ENCODE measurements around the gene SEC22C.

Gene SEC22C

DNA sequence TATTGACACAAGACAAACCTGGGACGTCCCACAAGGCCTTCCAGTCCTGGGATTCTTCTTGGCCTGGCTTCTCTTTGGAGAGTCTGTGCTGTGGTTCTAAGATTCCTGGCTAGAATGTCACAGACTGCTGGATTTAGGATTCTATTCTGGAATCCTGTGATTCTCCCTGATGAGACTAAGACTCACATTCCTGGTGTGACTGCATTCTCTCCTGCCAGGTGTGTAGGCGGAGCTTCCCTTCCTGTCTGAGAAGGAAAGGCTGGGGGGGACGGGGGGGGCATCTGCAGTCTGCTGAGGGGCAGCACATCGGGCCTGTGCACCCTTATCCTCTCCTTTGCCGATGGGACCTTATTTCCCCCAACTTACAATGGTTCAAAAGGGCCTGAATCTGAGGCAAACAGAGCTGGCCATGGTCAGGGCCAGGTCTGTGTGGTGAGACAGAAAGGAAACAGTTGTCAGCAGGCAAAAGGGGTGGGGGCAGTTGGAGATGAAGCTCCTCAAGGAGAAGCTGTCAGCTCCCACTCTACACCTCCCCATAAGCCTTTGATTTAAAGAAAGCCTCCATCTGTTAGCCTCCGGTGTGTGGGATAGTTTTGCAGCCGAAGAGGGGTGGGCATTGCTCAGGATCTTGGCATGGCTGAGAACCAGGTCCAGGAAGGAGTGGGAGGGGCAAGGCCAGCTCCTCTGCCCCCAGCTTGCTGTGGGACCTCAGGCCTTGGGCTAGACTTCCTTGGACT, 48.4 kb downstream of the SEC22C start:
- DNase-seq, result no peak

DNA sequence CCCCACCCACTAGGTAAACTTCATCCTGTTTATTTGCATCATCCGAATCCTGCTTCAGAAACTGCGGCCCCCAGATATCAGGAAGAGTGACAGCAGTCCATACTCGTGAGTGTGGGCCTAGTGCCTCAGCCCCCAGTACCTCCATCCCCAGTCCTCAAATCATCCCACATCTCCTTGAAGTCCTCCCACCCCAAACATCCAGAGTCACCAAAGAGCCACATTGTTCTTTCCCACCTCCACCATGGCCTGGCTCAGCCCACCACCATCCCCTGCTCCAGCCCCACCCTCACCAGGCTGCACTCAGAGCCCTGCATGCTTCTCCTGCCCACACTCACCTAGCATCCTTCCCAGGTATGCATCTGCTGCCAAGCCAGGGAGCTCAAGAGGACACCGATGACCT, 49.5 kb downstream of the SEC22C start:
- no peak for DNase-seq

DNA sequence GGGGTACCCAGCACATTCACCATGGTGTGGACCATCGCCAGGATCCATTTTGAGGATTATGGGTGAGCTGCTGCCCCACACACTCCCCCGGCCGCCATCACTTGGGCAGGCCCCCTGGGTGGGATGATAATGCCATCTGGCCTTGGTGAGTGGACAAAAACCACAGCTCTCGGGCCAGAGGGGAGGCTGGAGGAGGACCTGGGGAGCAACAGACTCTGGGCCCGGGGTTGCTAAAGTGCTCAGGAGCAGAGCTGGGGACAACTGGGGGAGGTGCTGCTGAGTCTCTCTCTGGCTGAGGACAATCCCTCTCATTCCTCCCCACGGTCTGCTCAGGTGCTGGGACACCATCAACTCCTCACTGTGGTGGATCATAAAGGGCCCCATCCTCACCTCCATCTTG, 50.3 kb downstream of the SEC22C start:
- no peak for DNase-seq

DNA sequence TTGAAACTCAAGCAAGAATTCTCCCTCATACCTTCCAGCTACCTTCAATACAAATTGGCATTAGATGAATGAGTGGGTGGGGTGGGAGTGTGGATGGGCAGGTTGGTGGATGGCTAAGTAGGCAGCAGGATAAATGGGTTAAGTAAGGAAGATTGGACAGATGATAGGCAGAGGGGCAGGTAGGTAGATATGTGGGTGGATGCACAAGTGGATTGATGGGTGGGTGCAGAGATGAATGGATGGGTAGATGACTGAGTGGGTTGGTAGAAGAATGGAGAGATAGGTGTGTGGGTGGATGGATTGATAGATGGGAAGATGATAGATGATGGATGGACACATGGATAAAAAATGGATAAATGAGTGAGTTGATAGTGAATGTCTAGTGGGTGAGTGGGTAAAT, 51.7 kb downstream of the SEC22C start:
- DNase-seq, result no peak

DNA sequence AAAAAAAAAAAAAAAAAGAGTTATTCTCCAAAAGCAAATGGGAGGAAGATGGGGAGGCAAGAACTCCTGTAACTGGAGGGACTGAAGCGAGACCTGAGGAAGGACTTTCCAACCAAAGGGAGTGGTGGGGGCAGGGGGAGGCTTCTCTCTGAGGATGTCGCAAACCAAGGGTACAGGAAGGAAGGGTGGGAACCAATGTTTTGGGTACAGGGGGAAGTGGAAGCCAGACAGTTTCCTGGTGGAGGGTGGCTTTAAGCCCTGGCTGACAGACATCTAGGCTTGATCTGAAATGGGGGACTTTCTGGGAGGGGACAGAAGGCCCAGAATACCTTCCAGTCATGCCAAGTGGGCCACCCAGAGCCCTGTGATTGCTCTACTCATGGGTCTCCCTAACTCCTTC, 52.3 kb downstream of the SEC22C start:
- no peak for DNase-seq

DNA sequence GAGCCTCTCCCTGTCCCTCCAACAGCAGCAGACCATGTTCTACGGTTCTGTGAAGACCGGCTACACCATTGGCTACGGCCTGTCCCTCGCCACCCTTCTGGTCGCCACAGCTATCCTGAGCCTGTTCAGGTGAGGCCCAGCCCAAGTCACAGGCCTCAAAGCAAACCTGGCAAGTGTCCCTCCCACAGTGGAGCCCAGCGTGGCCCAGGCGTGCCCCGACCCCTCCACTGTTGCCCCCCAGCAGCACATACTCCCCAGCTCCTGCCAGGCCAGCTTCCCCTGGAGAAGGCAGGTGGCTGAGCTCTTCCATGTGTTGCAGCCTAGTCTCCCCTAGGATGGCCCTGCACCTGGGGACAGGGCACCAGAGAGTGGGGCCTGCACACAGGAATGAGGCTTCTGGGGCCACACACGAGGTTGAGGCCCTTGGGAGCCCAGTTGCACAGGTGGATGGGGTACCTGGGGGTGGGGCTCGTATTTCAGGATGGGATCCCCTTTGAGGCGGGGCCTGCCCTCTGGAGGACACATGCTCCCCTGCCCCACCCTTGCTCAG, 54.3 kb downstream of the SEC22C start:
- DNase-seq, result no peak

GRCh38 chr3:42526616-42527367, 55.0 kb downstream of the SEC22C start:
- no peak for DNase-seq

- DNase-seq, result no peak
These were observed 55.9 kb downstream of the SEC22C start for GRCh38 chr3:42525736-42526345.

- no peak for DNase-seq
These were observed 56.6 kb downstream of the SEC22C start for GRCh38 chr3:42525212-42525611.

DNA sequence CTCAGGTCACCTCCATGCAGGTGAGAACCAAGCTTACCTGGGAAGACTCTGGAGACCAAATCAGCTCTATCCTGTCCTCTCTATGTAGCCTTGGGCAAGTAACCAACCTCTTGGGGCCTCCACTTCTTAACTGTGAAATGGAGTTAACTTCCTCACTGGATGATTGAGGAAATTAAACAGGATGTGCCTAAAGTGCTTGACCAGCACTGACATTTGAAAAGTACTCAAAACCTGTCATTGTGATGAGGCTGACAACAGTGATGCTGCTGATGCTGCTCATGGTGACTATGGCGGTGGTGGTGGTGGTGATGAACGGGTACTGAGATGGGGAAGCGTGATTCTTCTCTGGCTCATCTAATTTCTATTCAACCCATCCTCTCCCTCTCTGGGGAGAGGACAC, 57.0 kb downstream of the SEC22C start:
- DNase-seq, result no peak

- no peak for DNase-seq
These were observed 60.9 kb downstream of the SEC22C start for GRCh38 chr3:42520906-42521305.

DNA sequence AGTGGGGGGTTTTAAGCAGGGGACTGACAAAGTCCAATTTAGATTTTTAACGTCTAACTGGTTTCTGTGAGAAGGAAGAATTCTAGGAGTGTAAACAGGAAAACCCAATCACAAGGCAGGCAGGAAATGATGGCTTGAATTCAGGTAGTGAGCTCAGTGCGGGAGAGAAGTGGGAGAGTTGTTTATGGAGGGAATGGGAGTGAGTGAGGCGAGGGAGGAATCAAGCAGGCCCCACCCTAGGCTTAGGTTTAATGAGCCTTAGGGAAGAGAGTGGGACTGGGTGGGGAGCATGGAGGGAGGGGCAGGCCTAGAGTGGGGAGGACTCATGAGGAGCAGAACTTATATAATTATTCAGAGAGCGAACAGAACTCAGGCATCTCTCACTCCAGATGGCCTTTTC, 61.4 kb downstream of the SEC22C start:
- no peak for DNase-seq

- no peak for DNase-seq
These were observed 62.2 kb downstream of the SEC22C start for GRCh38 chr3:42519568-42519962.

GRCh38 chr3:42518800-42519567, 62.8 kb downstream of the SEC22C start:
- DNase-seq, result no peak

GRCh38 chr3:42517117-42517516, 64.7 kb downstream of the SEC22C start:
- DNase-seq, result no peak

GRCh38 chr3:42516443-42516842, 65.3 kb downstream of the SEC22C start:
- DNase-seq, result no peak

- DNase-seq, result no peak
These were observed 65.8 kb downstream of the SEC22C start for GRCh38 chr3:42515976-42516375.

- no peak for DNase-seq
These were observed 66.3 kb downstream of the SEC22C start for GRCh38 chr3:42515391-42515916.

- DNase-seq, result no peak
These were observed 66.9 kb downstream of the SEC22C start for GRCh38 chr3:42514876-42515275.

- DNase-seq, result no peak
These were observed 68.2 kb downstream of the SEC22C start for GRCh38 chr3:42513521-42513920.

GRCh38 chr3:42513121-42513520, 68.6 kb downstream of the SEC22C start:
- DNase-seq, result no peak

GRCh38 chr3:42511736-42512135, 70.0 kb downstream of the SEC22C start:
- no peak for DNase-seq

DNA sequence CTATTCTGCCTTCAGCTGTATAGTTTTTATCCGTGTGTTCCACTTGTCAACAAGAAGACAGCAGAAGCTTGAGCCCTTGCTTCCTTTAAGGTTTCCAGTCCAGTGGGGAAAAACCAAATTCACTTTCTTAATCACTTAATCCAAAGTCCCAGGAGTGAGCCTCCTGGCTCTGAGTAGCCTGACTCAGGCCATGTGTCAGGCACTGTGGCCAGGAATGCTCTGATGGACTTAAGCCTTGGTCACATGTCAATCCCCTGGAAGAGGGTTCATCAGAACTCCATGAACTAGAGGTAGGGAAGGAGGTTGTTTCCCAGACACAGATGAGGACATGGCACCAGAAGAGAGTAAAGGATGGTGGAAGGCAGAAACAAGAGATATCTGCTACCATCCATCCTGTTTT, 70.6 kb downstream of the SEC22C start:
- DNase-seq, result no peak
